ENCODE measurements around the gene ARSB.
A peak's percentile ranks its signal among the peaks of the same experiment; 100 is the strongest.

The ARSB gene

GRCh38 chr5:78903861-78904260, 81.2 kb downstream of the ARSB start:
- Histone ChIP-seq H3K27me3 (no peaks in the 10 kb centered on the region), H3K9ac (no peak overlapping the region), H3K4me3 (no peak overlapping the region), H3K36me3 (peaks cover 10 to 28% (median 15%) of the 10 kb centered on the region in 11 experiments; a peak in 20 of 22 replicates), H4K20me1 (peaks cover 0 to 4% (median 0%) of the 10 kb centered on the region in 11 experiments; a peak in 1 of 22 replicates), H3K4me1 (peaks cover 36 to 45% (median 41%) of the 10 kb centered on the region in 10 experiments), H3K27ac (no peak overlapping the region), H3K9me3 (replicated peaks in 1 of 11) (peaks cover 20 to 25% (median 23%) of the 10 kb centered on the region in 11 experiments), H3K4me2 (no peak overlapping the region)
- TF ChIP-seq Cebpa-rat (IDR thresholded peaks at IDR 0.05): no peak

- H3K4me2 ChIP-seq: no peak overlapping the region
- H3K9me3 ChIP-seq (replicated peaks in 1 of 11): peaks cover 25 to 30% (median 28%) of the 10 kb centered on the region in 11 experiments
- no peak overlapping the region for H3K4me3 ChIP-seq
- peaks cover 31 to 39% (median 36%) of the 10 kb centered on the region in 10 experiments for H3K4me1 ChIP-seq
- H3K27ac ChIP-seq: no peak overlapping the region
- no peak overlapping the region for H3K9ac ChIP-seq
- H3K27me3 ChIP-seq: no peaks in the 10 kb centered on the region
- peaks cover 10 to 33% (median 16%) of the 10 kb centered on the region in 11 experiments; a peak in 20 of 22 replicates for H3K36me3 ChIP-seq
- TF ChIP-seq Cebpa-rat (IDR thresholded peaks at IDR 0.05): no peak
- peaks cover 0 to 4% (median 0%) of the 10 kb centered on the region in 11 experiments; a peak in 1 of 22 replicates for H4K20me1 ChIP-seq
Observed at GRCh38 chr5:78903353-78903752, 81.8 kb downstream of the ARSB start.

GRCh38 chr5:78899922-78900362, 85.2 kb downstream of the ARSB start:
- Histone ChIP-seq H3K4me2 (no peak overlapping the region), H3K36me3 (peaks cover 12 to 43% (median 16%) of the 10 kb centered on the region in 11 experiments; a peak in 20 of 22 replicates), H3K9me3 (replicated peaks in 1 of 11) (peaks cover 26 to 32% (median 29%) of the 10 kb centered on the region in 11 experiments), H3K27ac (no peak overlapping the region), H4K20me1 (no peaks in the 10 kb centered on the region), H3K4me1 (peaks cover 0 to 9% (median 3%) of the 10 kb centered on the region in 10 experiments; a peak in 13 of 20 replicates), H3K4me3 (no peak overlapping the region), H3K9ac (no peak overlapping the region), H3K27me3 (no peaks in the 10 kb centered on the region)
- no peak for TF ChIP-seq Cebpa-rat (IDR thresholded peaks at IDR 0.05)

- peaks cover 12 to 51% (median 20%) of the 10 kb centered on the region in 11 experiments; a peak in 20 of 22 replicates for H3K36me3 ChIP-seq
- H3K9me3 ChIP-seq (replicated peaks in 1 of 11): peaks cover 26 to 38% (median 32%) of the 10 kb centered on the region in 11 experiments
- H3K9ac ChIP-seq: no peak overlapping the region
- H3K27ac ChIP-seq: no peak overlapping the region
- H3K4me1 ChIP-seq: peaks cover 0 to 18% (median 0%) of the 10 kb centered on the region in 10 experiments; a peak in 4 of 20 replicates
- no peak overlapping the region for H3K4me3 ChIP-seq
- no peak for TF ChIP-seq Cebpa-rat (IDR thresholded peaks at IDR 0.05)
- no peak overlapping the region for H3K4me2 ChIP-seq
- no peaks in the 10 kb centered on the region for H3K27me3 ChIP-seq
- H4K20me1 ChIP-seq: no peaks in the 10 kb centered on the region
Observed at GRCh38 chr5:78896132-78896531, 89.0 kb downstream of the ARSB start.

GRCh38 chr5:78895616-78896015, 89.5 kb downstream of the ARSB start:
- Histone ChIP-seq H3K4me2 (no peak overlapping the region), H3K9me3 (replicated peaks in 1 of 11) (peaks cover 22 to 33% (median 27%) of the 10 kb centered on the region in 11 experiments), H3K36me3 (peaks cover 9 to 45% (median 16%) of the 10 kb centered on the region in 11 experiments; a peak in 20 of 22 replicates), H4K20me1 (no peaks in the 10 kb centered on the region), H3K27me3 (no peaks in the 10 kb centered on the region), H3K27ac (no peak overlapping the region), H3K9ac (no peak overlapping the region), H3K4me1 (peaks cover 0 to 18% (median 0%) of the 10 kb centered on the region in 10 experiments; a peak in 4 of 20 replicates), H3K4me3 (no peak overlapping the region)
- TF ChIP-seq Cebpa-rat (IDR thresholded peaks at IDR 0.05): no peak

GRCh38 chr5:78893940-78894677, 91.0 kb downstream of the ARSB start:
- no peak for TF ChIP-seq Cebpa-rat (IDR thresholded peaks at IDR 0.05)
- Histone ChIP-seq H3K4me3 (no peak overlapping the region), H3K27ac (no peak overlapping the region; a peak in 1 of 22 replicates), H3K27me3 (no peaks in the 10 kb centered on the region), H3K4me2 (peak overlapping the region in 2 of 11 experiments; percentile 63 to 88; a peak in 4 of 22 replicates), H3K9ac (no peak overlapping the region), H3K4me1 (peaks cover 0 to 22% (median 0%) of the 10 kb centered on the region in 10 experiments; a peak in 4 of 20 replicates), H3K36me3 (peaks cover 0 to 32% (median 5%) of the 10 kb centered on the region in 11 experiments; a peak in 8 of 22 replicates), H4K20me1 (no peaks in the 10 kb centered on the region), H3K9me3 (replicated peaks in 1 of 11) (peaks cover 7 to 18% (median 12%) of the 10 kb centered on the region in 11 experiments)

- H3K9ac ChIP-seq: no peak overlapping the region
- no peak overlapping the region for H3K27ac ChIP-seq
- H3K4me1 ChIP-seq: peaks cover 13 to 42% (median 14%) of the 10 kb centered on the region in 10 experiments
- H3K27me3 ChIP-seq: no peaks in the 10 kb centered on the region
- peaks cover 0 to 20% (median 0%) of the 10 kb centered on the region in 11 experiments; a peak in 7 of 22 replicates for H3K36me3 ChIP-seq
- no peak for TF ChIP-seq Cebpa-rat (IDR thresholded peaks at IDR 0.05)
- H3K9me3 ChIP-seq (replicated peaks in 1 of 11): peaks cover 0 to 10% (median 0%) of the 10 kb centered on the region in 11 experiments; a peak in 4 of 22 replicates
- H3K4me3 ChIP-seq: no peak overlapping the region
- no peak overlapping the region for H3K4me2 ChIP-seq
- peaks cover 0 to 6% (median 0%) of the 10 kb centered on the region in 11 experiments; a peak in 4 of 22 replicates for H4K20me1 ChIP-seq
Observed at GRCh38 chr5:78890667-78891379, 94.3 kb downstream of the ARSB start.

- no peak for TF ChIP-seq Cebpa-rat (IDR thresholded peaks at IDR 0.05)
- Histone ChIP-seq H3K27ac (no peak overlapping the region), H3K4me2 (no peak overlapping the region), H3K4me1 (peaks cover 13 to 35% (median 14%) of the 10 kb centered on the region in 10 experiments), H3K36me3 (peaks cover 0 to 29% (median 11%) of the 10 kb centered on the region in 11 experiments; a peak in 16 of 22 replicates), H3K4me3 (no peak overlapping the region), H3K9ac (no peak overlapping the region), H3K27me3 (no peaks in the 10 kb centered on the region), H3K9me3 (replicated peaks in 1 of 11) (peaks cover 0 to 10% (median 0%) of the 10 kb centered on the region in 11 experiments; a peak in 4 of 22 replicates), H4K20me1 (peaks cover 0 to 6% (median 0%) of the 10 kb centered on the region in 11 experiments; a peak in 4 of 22 replicates)
Observed at GRCh38 chr5:78889369-78890140, 95.6 kb downstream of the ARSB start.
